Right renal pelvis (tissue), 4 donors: ENCODE data around the gene SGIP1. TPM values are rescaled to one million over a fixed set of nuclear protein-coding genes. Genes with fewer than 3 reads are reported as not detected.

Source experiments
- DNase-seq, 4 donors: peaks; one replicate each; pipeline ENCODE4 v3.0.0-alpha.2; 2013; ENCODE audit warnings: low read depth in 4 of 4, low spot score in 3 of 4, missing footprints in 1 of 4
- polyA plus RNA-seq, 4 donors: library from polyadenylated mRNA; unstranded; fragments of 120-200 nt; gene quantifications; one replicate each; pipeline ENCODE4 v1.2.1, GENCODE V29; 2013; ENCODE audit not compliant: insufficient read length in 4 of 4

Gene SGIP1
- polyA plus RNA-seq = 10 to 100 TPM; 12.8 to 16.4 (median 15.4) TPM

GRCh38 chr1:66533804-66534740 lies at the start of gene SGIP1:
Gene SGIP1 (plus strand): TSS chr1:66534153. CDS start chr1:66534359, 206 bp downstream.
- peak in 3 of 4 donors; percentile 26 to 55 (median 44) for DNase-seq

- no peak for DNase-seq
Observed at GRCh38 chr1:66489151-66489550, 44.8 kb upstream of the SGIP1 start.

GRCh38 chr1:66489972-66490601 lies 43.9 kb upstream of the SGIP1 start:
- no peak for DNase-seq

GRCh38 chr1:66490816-66491215 lies 43.1 kb upstream of the SGIP1 start:
- no peak for DNase-seq

- no peak for DNase-seq
Observed at GRCh38 chr1:66492424-66492823, 41.5 kb upstream of the SGIP1 start.

- no peak for DNase-seq
Observed at GRCh38 chr1:66493731-66494130, 40.2 kb upstream of the SGIP1 start.

GRCh38 chr1:66494482-66494881 lies 39.5 kb upstream of the SGIP1 start:
- no peak for DNase-seq

- no peak for DNase-seq
Observed at GRCh38 chr1:66495495-66495894, 38.5 kb upstream of the SGIP1 start.

GRCh38 chr1:66497910-66498309 lies 36.0 kb upstream of the SGIP1 start:
- no peak for DNase-seq

GRCh38 chr1:66500301-66500700 lies 33.7 kb upstream of the SGIP1 start:
- DNase-seq = no peak

GRCh38 chr1:66502086-66502485 lies 31.9 kb upstream of the SGIP1 start:
- no peak for DNase-seq

- DNase-seq = peak in 3 of 4 donors; percentile 10 to 22 (median 20)
Observed at GRCh38 chr1:66503841-66504470, 30.0 kb upstream of the SGIP1 start.

GRCh38 chr1:66505671-66506392 lies 28.1 kb upstream of the SGIP1 start:
- DNase-seq = no peak

GRCh38 chr1:66506393-66506687 lies 27.6 kb upstream of the SGIP1 start:
- DNase-seq = no peak

- DNase-seq = no peak
Observed at GRCh38 chr1:66506991-66507390, 27.0 kb upstream of the SGIP1 start.

- no peak for DNase-seq
Observed at GRCh38 chr1:66510407-66510806, 23.5 kb upstream of the SGIP1 start.

GRCh38 chr1:66511118-66511517 lies 22.8 kb upstream of the SGIP1 start:
- DNase-seq = no peak

- no peak for DNase-seq
Observed at GRCh38 chr1:66517959-66518358, 16.0 kb upstream of the SGIP1 start.

GRCh38 chr1:66518654-66519053 lies 15.3 kb upstream of the SGIP1 start:
- DNase-seq = no peak

- DNase-seq = no peak
Observed at GRCh38 chr1:66519992-66520391, 14.0 kb upstream of the SGIP1 start.

- no peak for DNase-seq
Observed at GRCh38 chr1:66520655-66521054, 13.3 kb upstream of the SGIP1 start.
